Mammary epithelial cell (primary cell): ENCODE data around the gene SNAPIN.

ENCODE experiments used
- CTCF ChIP-seq, 2 donors: IDR thresholded peaks in 1 of 2; conservative IDR thresholded peaks in 1 of 2; 2 replicates each; pipeline ENCODE4 v1.5.1; 2011 to 2012; ENCODE audit warnings: inconsistent platforms in 2 of 2, low read length in 2 of 2, mild to moderate bottlenecking in 2 of 2, control low read depth in 1 of 2, low read depth in 1 of 2; ENCODE audit not compliant: insufficient read depth in 1 of 2; ENCODE audit errors: extremely low read depth in 1 of 2
- EZH2 ChIP-seq: IDR thresholded peaks from 2 replicates; pipeline ENCODE4 v1.6.1; 2012; ENCODE audit warnings: low read length, inconsistent platforms, borderline replicate concordance

- TF ChIP-seq CTCF (conservative IDR thresholded peaks at IDR 0.05 in 1 of 2, IDR thresholded peaks at IDR 0.05 in 1 of 2; ENCODE audit: extremely low read depth in 1 of 2, insufficient read depth in 1 of 2, low read depth in 1 of 2, low read length in 2 of 2) (peak in 1 of 2 donors; percentile 20), EZH2 (no peak)
These were observed 44.2 kb upstream of the SNAPIN start for GRCh38 chr1:153614189-153614900.
